ENCODE data around the gene SALL4. TPM values are rescaled to one million over a fixed set of nuclear protein-coding genes. Genes with fewer than 3 reads are reported as not detected.

The SALL4 gene
- total and polyA plus RNA-seq, 11 donors: 0.04 to 0.22 (median 0.07) TPM; not detected in 5

DNA sequence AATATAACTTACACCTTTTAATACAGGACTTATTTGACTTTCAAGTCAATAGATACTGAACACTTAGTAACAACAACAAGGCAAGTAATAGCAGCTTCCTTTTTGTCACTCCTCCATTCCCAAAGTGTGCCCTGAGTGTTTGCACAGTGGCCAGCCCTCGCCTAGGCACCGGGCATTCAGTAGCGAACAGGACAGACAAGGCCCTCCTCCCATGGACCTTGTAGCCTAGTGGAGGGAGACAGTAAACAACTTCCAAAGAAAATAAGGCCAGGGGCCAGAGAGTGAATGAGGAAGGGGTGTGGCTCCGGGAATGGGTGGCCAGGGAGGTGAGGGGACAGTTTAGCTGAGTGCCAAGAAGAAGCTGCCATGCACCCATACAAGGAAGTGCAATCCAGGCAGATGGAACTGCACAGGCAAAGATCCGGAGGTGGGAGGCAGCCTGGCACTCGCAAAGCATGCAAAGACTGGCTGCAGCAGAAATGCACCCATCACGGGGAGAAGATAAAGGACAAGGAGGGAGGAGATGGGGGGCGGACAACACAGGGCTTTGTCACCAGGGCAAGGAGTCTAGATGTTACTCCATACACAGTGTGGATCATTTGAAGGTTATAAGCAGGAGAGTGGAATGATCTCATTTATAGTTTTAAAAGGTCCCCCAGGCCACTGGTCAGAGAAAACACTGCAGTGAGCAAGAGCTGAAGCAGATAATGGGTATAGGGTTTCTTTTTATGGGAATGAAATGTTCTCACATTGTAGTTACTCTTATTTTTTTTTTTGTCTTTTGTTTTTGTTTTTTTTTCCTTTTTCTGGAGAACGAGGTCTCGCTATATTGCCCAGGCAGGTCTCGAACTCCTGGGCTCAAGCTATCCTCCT lies 66.4 kb downstream of the SALL4 start:
- DNase-seq: no peak
- H3K27ac ChIP-seq: no peak overlapping the region
- no peaks in the 10 kb centered on the region for H3K27me3 ChIP-seq
- H3K4me1 ChIP-seq: peaks cover 0 to 32% (median 5%) of the 10 kb centered on the region in 12 donors
- no peaks in the 10 kb centered on the region for H3K36me3 ChIP-seq
- 74 to 77% (median 76%) methylated on average over 11 of the region's 11 CpGs for WGBS, 4 donors
- intact Hi-C loops (cut with DNase I): no loop called here
- no peak for ATAC-seq
- H3K4me3 ChIP-seq: no peak overlapping the region
- no peaks in the 10 kb centered on the region for H3K9me3 ChIP-seq
- TF ChIP-seq, protein P1, sequence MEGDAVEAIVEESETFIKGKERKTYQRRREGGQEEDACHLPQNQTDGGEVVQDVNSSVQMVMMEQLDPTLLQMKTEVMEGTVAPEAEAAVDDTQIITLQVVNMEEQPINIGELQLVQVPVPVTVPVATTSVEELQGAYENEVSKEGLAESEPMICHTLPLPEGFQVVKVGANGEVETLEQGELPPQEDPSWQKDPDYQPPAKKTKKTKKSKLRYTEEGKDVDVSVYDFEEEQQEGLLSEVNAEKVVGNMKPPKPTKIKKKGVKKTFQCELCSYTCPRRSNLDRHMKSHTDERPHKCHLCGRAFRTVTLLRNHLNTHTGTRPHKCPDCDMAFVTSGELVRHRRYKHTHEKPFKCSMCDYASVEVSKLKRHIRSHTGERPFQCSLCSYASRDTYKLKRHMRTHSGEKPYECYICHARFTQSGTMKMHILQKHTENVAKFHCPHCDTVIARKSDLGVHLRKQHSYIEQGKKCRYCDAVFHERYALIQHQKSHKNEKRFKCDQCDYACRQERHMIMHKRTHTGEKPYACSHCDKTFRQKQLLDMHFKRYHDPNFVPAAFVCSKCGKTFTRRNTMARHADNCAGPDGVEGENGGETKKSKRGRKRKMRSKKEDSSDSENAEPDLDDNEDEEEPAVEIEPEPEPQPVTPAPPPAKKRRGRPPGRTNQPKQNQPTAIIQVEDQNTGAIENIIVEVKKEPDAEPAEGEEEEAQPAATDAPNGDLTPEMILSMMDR (IDR thresholded peaks at IDR 0.05): no peak
- TF ChIP-seq POLR2A (IDR thresholded peaks at IDR 0.05): no peak

DNA sequence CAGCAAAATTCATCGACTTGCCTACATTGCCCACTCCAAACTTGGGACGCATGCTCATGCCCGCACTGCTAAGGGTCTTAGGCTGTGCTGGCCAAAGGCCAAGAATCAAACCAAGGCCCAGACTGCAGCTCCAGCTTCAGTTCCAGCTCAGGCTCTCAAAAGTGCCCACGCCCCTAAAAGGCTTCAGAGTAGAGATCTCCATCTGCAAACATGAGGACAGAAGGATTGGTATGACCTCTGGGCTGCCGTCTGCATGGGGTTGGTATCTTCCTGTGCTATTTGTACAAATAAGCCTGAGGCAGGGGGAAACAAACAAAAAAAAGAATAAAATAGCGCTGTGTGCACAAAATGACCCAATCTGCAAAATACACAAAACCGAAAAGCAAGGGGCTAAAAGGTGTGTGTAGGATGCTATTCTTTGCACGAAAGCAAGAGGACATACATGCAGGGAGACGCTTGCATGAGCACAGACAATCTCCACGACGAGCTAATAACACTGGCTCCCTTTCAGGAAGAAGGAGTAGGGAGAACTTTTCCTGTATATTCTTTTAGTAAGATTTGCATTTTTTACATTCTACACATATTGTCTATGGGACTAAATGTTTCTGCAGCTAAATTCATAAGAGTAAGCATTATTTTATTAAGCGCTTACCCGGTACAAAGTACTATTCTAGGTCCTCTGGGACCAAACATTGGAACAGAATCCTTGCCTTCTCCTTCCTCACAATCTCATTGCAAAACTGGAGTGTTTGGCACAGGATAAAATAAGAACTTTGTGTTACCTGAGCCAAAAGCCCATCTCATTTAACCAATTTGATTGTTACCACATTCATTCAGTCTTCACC lies 67.2 kb downstream of the SALL4 start:
- Histone ChIP-seq H3K4me1 (peaks cover 0 to 32% (median 5%) of the 10 kb centered on the region in 12 donors), H3K27me3 (no peaks in the 10 kb centered on the region), H3K9me3 (no peaks in the 10 kb centered on the region), H3K4me3 (no peak overlapping the region), H3K36me3 (no peaks in the 10 kb centered on the region), H3K27ac (no peak overlapping the region)
- ATAC-seq (no peak), DNase-seq (no peak)
- 56 to 65% (median 61%) methylated on average over 13 of the region's 13 CpGs for WGBS, 4 donors
- intact Hi-C loops (cut with DNase I): no loop called here
- TF ChIP-seq, protein P1 (IDR thresholded peaks at IDR 0.05): no peak
- TF ChIP-seq POLR2A (IDR thresholded peaks at IDR 0.05): no peak

DNA sequence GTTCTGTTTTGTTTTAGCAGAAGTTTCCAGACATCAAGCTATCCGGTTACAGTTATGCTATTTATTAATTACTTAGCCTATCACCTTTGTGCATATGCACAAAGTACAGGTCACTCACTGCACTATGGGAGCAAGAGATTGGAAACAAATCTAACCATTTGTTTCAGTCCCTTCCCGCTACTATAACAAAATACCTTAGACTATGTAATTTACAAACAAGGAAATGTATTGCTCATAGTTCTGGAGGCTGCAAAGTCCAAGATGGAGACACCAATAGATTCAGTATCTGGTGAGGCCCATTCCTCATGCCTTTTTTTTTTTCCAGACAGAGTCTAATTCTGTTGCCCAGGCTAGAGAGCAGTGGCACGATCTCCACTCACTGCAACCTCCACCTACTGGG lies 69.3 kb downstream of the SALL4 start:
- no peaks in the 10 kb centered on the region for H3K36me3 ChIP-seq
- no peak for DNase-seq
- no peaks in the 10 kb centered on the region for H3K9me3 ChIP-seq
- no peak overlapping the region for H3K4me3 ChIP-seq
- 90 to 97% (median 96%) methylated on average over 3 of the region's 3 CpGs for WGBS, 4 donors
- H3K27ac ChIP-seq: no peak overlapping the region
- ATAC-seq: no peak
- intact Hi-C loops (cut with DNase I): no loop called here
- no peak for TF ChIP-seq POLR2A (IDR thresholded peaks at IDR 0.05)
- TF ChIP-seq, protein P1 (IDR thresholded peaks at IDR 0.05): no peak
- peaks cover 0 to 32% (median 5%) of the 10 kb centered on the region in 12 donors for H3K4me1 ChIP-seq
- H3K27me3 ChIP-seq: no peaks in the 10 kb centered on the region

Other genes with a start within 250 kb of the SALL4 start
- 10 to 100 TPM; 18.3 to 36.4 (median 28.9) TPM for gene ATP9A, start 34.1 kb downstream of the SALL4 start, total RNA-seq
- gene ATP9A, start 34.1 kb downstream of the SALL4 start, polyA plus RNA-seq: 10 to 100 TPM in 1 of 2 donors, 1 to 10 TPM in 1; 4.4 to 10.5 TPM

Data from heart left ventricle (tissue), 16 donors.